ENCODE data around the gene SP110.

Gene SP110

DNA sequence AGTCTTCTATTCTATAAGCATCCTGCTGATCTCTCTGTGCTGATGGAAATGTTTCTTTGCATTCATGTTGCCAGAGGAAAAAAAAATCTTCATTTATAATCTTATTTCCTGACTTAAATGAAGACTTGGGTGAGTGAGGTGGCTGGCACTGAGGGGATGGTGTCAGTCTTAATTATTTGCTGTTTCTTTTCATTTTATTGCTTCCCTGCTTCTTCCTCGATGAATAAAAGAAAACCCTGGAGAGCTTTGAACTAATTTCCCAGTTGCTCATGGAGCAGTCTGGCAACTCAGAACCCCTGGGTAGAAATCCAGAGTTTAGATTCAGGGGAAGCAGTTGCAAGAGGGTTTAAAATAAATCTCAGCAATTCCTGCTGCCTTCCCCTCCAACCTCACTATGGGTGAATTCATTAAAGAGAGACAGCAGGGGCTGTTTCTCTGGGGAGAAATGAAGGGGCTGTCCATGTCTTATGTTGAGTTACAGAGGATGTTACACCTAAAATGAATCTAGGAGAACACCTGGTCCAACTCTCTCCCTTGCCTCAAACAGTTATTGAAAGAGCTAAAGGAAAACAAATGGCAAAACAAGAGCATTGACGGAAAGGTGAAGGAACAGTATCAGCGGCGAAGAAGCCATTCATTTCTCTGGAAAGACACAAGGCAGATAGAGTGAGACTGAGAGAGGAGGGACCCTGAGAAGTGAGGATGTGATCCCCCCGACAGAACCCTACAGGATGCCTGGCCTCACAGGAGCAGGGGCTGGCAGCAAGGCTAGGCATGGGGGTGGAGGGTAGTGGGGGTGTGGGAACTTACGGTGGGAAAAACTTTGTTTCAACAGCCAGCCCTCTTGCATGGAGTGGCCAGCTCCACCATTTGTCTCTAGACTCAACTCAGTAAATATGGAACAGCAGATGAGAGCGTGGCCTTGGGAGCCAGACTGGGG is 41.0 kb downstream of the SP110 start:
- Histone ChIP-seq H3K27me3 (replicated peaks; ENCODE audit: control insufficient read depth, insufficient read depth, low read length) (no peaks in the 10 kb centered on the region), H3K4me3 (replicated peaks; ENCODE audit: low read depth, low read length) (no peak overlapping the region), H3K36me3 (ENCODE audit: control insufficient read depth, insufficient read depth, low read length) (peaks cover 36% of the 10 kb centered on the region)
- TF ChIP-seq, protein P1, sequence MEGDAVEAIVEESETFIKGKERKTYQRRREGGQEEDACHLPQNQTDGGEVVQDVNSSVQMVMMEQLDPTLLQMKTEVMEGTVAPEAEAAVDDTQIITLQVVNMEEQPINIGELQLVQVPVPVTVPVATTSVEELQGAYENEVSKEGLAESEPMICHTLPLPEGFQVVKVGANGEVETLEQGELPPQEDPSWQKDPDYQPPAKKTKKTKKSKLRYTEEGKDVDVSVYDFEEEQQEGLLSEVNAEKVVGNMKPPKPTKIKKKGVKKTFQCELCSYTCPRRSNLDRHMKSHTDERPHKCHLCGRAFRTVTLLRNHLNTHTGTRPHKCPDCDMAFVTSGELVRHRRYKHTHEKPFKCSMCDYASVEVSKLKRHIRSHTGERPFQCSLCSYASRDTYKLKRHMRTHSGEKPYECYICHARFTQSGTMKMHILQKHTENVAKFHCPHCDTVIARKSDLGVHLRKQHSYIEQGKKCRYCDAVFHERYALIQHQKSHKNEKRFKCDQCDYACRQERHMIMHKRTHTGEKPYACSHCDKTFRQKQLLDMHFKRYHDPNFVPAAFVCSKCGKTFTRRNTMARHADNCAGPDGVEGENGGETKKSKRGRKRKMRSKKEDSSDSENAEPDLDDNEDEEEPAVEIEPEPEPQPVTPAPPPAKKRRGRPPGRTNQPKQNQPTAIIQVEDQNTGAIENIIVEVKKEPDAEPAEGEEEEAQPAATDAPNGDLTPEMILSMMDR (IDR thresholded peaks at IDR 0.05; ENCODE audit: insufficient read depth, low read length, poor library complexity, severe bottlenecking), result no peak
- DNase-seq (ENCODE audit: extremely low read depth, insufficient read length), result no peak

DNA sequence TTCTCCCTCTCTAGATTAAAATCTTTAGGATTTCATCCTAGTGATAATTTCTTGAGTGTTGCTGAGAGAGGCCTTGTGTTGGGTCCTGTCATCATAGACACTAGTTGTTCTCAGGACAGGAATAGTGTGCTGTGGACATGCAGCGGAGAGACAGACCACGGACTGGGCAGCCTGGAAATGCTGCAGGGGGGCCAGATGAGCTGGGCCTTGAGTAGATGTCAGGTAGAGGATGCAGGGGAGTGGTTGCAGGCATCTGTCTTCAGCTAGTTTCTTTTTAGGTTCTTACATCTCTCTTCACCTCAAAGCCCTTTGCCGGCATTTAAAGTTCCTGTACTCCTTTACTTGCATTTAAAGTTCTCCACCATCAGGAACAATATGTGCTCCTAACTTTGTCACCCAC is 42.8 kb downstream of the SP110 start:
- H3K27me3 ChIP-seq (replicated peaks; ENCODE audit: control insufficient read depth, insufficient read depth, low read length), result no peaks in the 10 kb centered on the region
- no peak overlapping the region for H3K4me3 ChIP-seq (replicated peaks; ENCODE audit: low read depth, low read length)
- H3K36me3 ChIP-seq (ENCODE audit: control insufficient read depth, insufficient read depth, low read length), result peaks cover 39% of the 10 kb centered on the region
- no peak for DNase-seq (ENCODE audit: extremely low read depth, insufficient read length)
- TF ChIP-seq, protein P1 (IDR thresholded peaks at IDR 0.05; ENCODE audit: insufficient read depth, low read length, poor library complexity, severe bottlenecking), result no peak

DNA sequence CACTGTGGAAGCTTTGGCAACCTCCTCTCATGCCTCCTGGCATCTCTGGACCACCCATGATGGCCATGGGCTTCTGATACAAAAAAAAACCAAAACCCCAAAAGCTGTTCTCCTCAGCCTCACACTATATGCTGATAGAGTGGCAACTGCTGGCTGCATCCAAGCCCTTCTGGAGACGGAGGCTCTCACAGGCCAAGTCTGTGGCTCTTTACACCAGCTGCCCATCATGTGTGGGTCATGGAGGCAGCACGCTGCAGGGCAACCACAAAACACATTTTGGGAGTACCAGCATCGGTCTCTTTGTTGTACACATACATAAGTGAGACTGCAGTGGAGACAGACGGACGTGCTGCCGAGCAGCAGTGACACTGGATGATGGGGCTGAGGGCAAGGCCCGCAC is 45.3 kb downstream of the SP110 start:
- TF ChIP-seq, protein P1 (IDR thresholded peaks at IDR 0.05; ENCODE audit: insufficient read depth, low read length, poor library complexity, severe bottlenecking), result no peak

DNA sequence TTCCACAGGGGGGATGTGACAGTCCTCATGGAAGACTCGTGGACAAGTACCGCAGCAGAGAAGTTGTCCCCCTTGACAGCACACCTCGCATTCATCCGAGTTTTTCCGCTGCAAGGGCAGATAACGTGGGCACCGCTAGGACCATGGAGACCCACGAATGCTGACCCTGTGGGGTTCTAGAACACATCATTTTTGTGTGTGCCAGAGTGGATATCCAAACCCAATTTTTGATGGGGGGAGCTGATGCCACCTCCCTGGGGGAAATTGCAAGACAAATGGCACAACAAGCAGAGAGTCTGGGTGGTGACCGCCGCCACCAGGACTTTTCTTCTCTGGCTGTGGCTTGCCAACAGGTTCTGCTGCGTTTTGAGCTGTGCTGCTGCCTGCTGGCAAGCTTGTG is 46.9 kb downstream of the SP110 start:
- no peak overlapping the region for H3K4me3 ChIP-seq (replicated peaks; ENCODE audit: low read depth, low read length)
- H3K27me3 ChIP-seq (replicated peaks; ENCODE audit: control insufficient read depth, insufficient read depth, low read length), result no peaks in the 10 kb centered on the region
- H3K36me3 ChIP-seq (ENCODE audit: control insufficient read depth, insufficient read depth, low read length), result peaks cover 35% of the 10 kb centered on the region
- DNase-seq (ENCODE audit: extremely low read depth, insufficient read length), result no peak
- TF ChIP-seq, protein P1 (IDR thresholded peaks at IDR 0.05; ENCODE audit: insufficient read depth, low read length, poor library complexity, severe bottlenecking), result no peak

More for the DNA sequence above, 45.3 kb downstream of the SP110 start:
- DNase-seq (ENCODE audit: extremely low read depth, insufficient read length), result no peak
- Histone ChIP-seq H3K27me3 (replicated peaks; ENCODE audit: control insufficient read depth, insufficient read depth, low read length) (no peaks in the 10 kb centered on the region), H3K36me3 (ENCODE audit: control insufficient read depth, insufficient read depth, low read length) (peaks cover 39% of the 10 kb centered on the region), H3K4me3 (replicated peaks; ENCODE audit: low read depth, low read length) (no peak overlapping the region)

DNA sequence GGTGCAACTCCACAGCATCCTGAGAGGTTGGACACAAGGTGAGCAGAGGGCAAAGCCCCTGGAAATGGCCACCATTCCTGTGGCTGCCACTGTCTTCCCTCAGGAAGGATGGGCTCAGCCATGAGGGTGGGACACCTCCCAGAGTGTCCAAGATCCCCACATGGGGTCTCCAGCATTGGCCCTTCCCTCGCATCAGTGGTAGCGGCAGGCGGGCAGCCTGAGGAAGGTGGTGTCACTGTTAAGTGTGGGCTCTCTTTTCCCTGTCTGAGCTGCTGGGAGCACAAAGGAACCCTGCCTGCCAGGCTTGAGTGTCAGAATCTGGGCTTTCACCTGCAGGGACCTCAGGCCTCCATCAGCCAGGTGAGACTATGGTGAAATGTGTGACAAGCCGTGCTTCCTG is 47.6 kb downstream of the SP110 start:
- peaks cover 32% of the 10 kb centered on the region for H3K36me3 ChIP-seq (ENCODE audit: control insufficient read depth, insufficient read depth, low read length)
- no peak for DNase-seq (ENCODE audit: extremely low read depth, insufficient read length)
- H3K4me3 ChIP-seq (replicated peaks; ENCODE audit: low read depth, low read length), result no peak overlapping the region
- TF ChIP-seq, protein P1 (IDR thresholded peaks at IDR 0.05; ENCODE audit: insufficient read depth, low read length, poor library complexity, severe bottlenecking), result no peak
- no peaks in the 10 kb centered on the region for H3K27me3 ChIP-seq (replicated peaks; ENCODE audit: control insufficient read depth, insufficient read depth, low read length)
